Esophagus squamous epithelium (tissue), 5 donors: ENCODE results near the gene SEC61A1. TPM values are rescaled to one million over a fixed set of nuclear protein-coding genes. Genes with fewer than 3 reads are reported as not detected.

Experiments
- DNase-seq: peaks from one replicate; lab custom pipeline; 2025; lab: John Stamatoyannopoulos, UW
- H3K27ac ChIP-seq, 4 donors: fragments of 200-600 bp; sonication (generic); one replicate each; pipeline ENCODE4 v1.5.1; 2016 to 2019; ENCODE audit warnings: mild to moderate bottlenecking in 1 of 4
- H3K27me3 ChIP-seq, 4 donors: fragments of 200-600 bp; sonication (generic); 1 replicate in 3 of 4; 2 replicates in 1 of 4; pipeline versions ENCODE4 v1.5.1 to v1.6.0; 2017 to 2021; ENCODE audit warnings: antibody characterized with exemption in 1 of 4
- H3K36me3 ChIP-seq, 3 donors: fragments of 200-600 bp; sonication (generic); one replicate each; pipeline ENCODE4 v1.5.1; 2016 to 2019
- H3K4me1 ChIP-seq, 3 donors: fragments of 200-600 bp; sonication (generic); one replicate each; pipeline ENCODE4 v1.5.1; 2017 to 2019
- H3K4me3 ChIP-seq, 4 donors: fragments of 200-600 bp; sonication (generic); 1 replicate in 3 of 4; 2 replicates in 1 of 4; pipeline ENCODE4 v1.5.1; 2016 to 2019; ENCODE audit warnings: mild to moderate bottlenecking in 2 of 4, moderate library complexity in 1 of 4
- H3K9me3 ChIP-seq, 3 donors: fragments of 200-600 bp; sonication (generic); one replicate each; pipeline ENCODE4 v1.5.1; 2016 to 2019
- CTCF ChIP-seq, 6 experiments: fragments of 450-650 bp in 4 of 6; fragments of 200-600 bp in 2 of 6; sonication (generic) in 2 of 6; IDR thresholded peaks; one replicate each; pipeline ENCODE4 v1.5.1; 2016 to 2019; ENCODE audit warnings: antibody characterized with exemption in 6 of 6, mild to moderate bottlenecking in 4 of 6, moderate library complexity in 4 of 6
- POLR2A ChIP-seq, 4 donors: fragments of 450-650 bp; IDR thresholded peaks; one replicate each; pipeline ENCODE4 v1.6.1; 2017; ENCODE audit warnings: antibody characterized with exemption in 4 of 4, mild to moderate bottlenecking in 4 of 4, moderate library complexity in 3 of 4
- WGBS, 2 donors: methylation state at CpG; one replicate each; pipeline ENCODE4 v1.1.5; 2018; 5-methylcytosine and 5-hydroxymethylcytosine counted together
- intact Hi-C: fragments of 100-400 bp; cut with DNase I; formaldehyde crosslinking; loops from one replicate; pipeline ENCODE4 v1.15.0; 2022
- total RNA-seq, 4 donors: library from RNA; depleted of rRNA; stranded (reverse); fragments of >200 nt; gene quantifications; one replicate each; pipeline ENCODE4 v1.1.0, GENCODE V29; 2016
- donor health status: DM: yes; HTN: yes; CAD: no.

Gene SEC61A1
- total RNA-seq, 4 donors from 2014 or later, result 99.9 to 183 (median 124) TPM

DNA sequence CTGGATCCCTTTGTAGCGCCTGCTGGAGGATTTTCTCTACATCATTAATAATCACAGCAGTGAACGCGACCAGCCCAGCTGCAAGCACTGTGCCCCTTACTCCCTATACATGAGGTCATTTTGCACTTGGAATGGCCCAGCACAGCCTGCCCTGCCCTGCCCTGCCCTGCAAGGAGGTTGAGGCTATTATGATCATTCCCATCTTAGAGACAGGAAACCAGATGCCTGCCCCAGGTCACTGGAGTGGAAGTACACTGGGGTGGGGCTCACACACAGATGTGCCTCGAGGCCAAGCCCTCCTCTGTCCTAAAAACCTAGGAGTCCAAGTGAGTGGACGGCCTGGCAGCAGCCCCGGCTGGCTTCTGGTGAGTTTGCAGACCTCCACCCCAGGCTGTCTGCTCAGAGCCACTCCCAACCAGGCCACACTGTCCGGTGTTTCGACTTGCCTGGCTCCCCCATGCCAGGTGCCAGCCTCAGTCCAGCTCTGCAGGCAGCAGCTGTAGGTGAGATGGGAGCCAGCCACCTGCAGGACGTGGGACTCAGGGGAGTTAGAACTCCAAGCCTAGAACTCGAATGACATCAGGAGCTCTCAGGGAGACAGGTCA lies 30.4 kb upstream of the SEC61A1 start:
- H3K27ac ChIP-seq, result no peak overlapping the region
- H3K4me3 ChIP-seq, result no peak overlapping the region
- intact Hi-C loops, result no loop called here
- TF ChIP-seq POLR2A (IDR thresholded peaks at IDR 0.05), result no peak
- TF ChIP-seq CTCF (IDR thresholded peaks at IDR 0.05), result no peak
- DNase-seq, result no peak
- H3K27me3 ChIP-seq, result peaks cover 0 to 6% (median 0%) of the 10 kb centered on the region in 4 donors
- no peaks in the 10 kb centered on the region for H3K4me1 ChIP-seq
- WGBS, 2 donors, result 74% methylated on average over 4 to 5 of the region's 10 CpGs
- H3K36me3 ChIP-seq, result no peaks in the 10 kb centered on the region
- H3K9me3 ChIP-seq, result no peaks in the 10 kb centered on the region

- Histone ChIP-seq H3K4me3 (no peak overlapping the region), H3K27me3 (no peaks in the 10 kb centered on the region), H3K27ac (no peak overlapping the region), H3K36me3 (no peaks in the 10 kb centered on the region), H3K4me1 (no peaks in the 10 kb centered on the region), H3K9me3 (no peaks in the 10 kb centered on the region)
- TF ChIP-seq CTCF (IDR thresholded peaks at IDR 0.05), result no peak
- TF ChIP-seq POLR2A (IDR thresholded peaks at IDR 0.05), result no peak
- no peak for DNase-seq
- intact Hi-C loops, result no loop called here
Measured at GRCh38 chr3:128033102-128033501, 19.1 kb upstream of the SEC61A1 start.

DNA sequence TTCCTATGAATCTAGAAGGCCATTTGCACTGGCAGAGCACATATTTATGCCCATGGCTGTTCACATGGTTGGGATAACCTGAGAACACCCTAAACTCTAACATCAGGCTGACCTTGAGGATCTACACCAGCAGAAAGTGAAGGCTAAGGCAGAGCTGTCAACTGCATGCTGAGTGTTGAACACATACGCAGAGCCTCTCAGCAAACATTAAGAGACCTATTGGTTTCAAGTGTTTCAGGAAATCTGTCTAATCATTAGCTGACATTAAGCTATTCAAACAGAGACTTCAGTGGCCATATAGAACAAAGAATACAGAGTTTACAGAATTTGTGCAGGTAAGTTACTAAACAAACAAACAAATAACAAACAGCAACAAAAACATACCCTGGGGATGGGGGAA lies 16.1 kb upstream of the SEC61A1 start:
- intact Hi-C loops, result no loop called here
- Histone ChIP-seq H3K9me3 (no peaks in the 10 kb centered on the region), H3K27me3 (no peaks in the 10 kb centered on the region), H3K4me1 (no peaks in the 10 kb centered on the region), H3K36me3 (no peaks in the 10 kb centered on the region), H3K4me3 (no peak overlapping the region), H3K27ac (no peak overlapping the region)
- TF ChIP-seq CTCF (IDR thresholded peaks at IDR 0.05) (no peak), POLR2A (IDR thresholded peaks at IDR 0.05) (no peak)
- no peak for DNase-seq
- 91 to 100% methylated on average over 1 of the region's 1 CpG for WGBS, 2 donors

DNA sequence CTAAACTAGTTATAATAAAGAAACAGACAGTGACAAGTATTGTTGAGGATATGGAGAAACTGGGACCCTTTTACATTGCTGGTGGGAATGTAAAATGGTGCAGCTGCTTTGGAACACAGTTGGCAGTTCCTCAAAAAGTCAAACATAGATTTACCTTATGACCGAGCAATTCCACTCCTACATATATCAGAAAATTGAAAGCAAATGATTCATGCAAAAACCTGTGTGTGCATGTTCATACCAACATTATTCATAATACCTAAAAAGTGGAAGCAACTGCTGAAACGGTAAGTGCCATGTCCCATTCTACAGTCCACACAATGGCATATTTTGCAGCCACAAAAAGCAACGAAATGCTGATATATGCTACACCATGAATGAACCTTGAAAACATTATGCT lies 12.2 kb upstream of the SEC61A1 start:
- intact Hi-C loops, result no loop called here
- WGBS, 2 donors, result 32 to 59% methylated on average over 3 of the region's 3 CpGs
- H3K27ac ChIP-seq, result no peak overlapping the region

DNA sequence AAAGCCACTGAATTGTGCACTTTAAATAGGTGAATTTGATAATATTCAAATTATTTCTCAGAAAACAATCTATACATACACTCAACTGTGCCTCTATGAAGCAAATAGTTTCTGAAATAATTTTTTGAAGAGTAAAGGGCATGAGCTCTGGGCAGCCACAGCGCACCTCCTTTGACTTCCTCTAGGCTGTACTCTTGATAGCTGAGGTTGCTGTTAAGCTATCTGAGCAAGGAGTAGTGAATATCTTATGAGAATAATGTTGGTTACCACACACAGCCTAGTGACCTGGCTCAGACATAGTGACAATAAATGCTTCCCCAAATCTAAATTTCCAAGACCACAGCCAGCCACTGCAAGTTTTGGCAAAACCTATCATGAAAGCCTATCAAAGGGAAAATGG lies 11.6 kb upstream of the SEC61A1 start:
- Histone ChIP-seq H3K9me3 (no peaks in the 10 kb centered on the region), H3K36me3 (no peaks in the 10 kb centered on the region), H3K27me3 (no peaks in the 10 kb centered on the region), H3K27ac (no peak overlapping the region), H3K4me1 (no peaks in the 10 kb centered on the region), H3K4me3 (no peak overlapping the region)
- intact Hi-C loops, result no loop called here
- WGBS, 2 donors, result 47 to 74% methylated on average over 1 of the region's 1 CpG
- DNase-seq, result no peak
- TF ChIP-seq POLR2A (IDR thresholded peaks at IDR 0.05) (no peak), CTCF (IDR thresholded peaks at IDR 0.05) (no peak)

More for the DNA sequence above, 12.2 kb upstream of the SEC61A1 start:
- H3K4me1 ChIP-seq, result no peaks in the 10 kb centered on the region
- DNase-seq, result no peak
- H3K9me3 ChIP-seq, result no peaks in the 10 kb centered on the region
- no peaks in the 10 kb centered on the region for H3K36me3 ChIP-seq
- H3K27me3 ChIP-seq, result no peaks in the 10 kb centered on the region
- no peak overlapping the region for H3K4me3 ChIP-seq
- TF ChIP-seq CTCF (IDR thresholded peaks at IDR 0.05) (no peak), POLR2A (IDR thresholded peaks at IDR 0.05) (no peak)
